K562 (cell line): ENCODE measurements around the gene SSU72. TPM values are rescaled to one million over a fixed set of nuclear protein-coding genes. Genes with fewer than 3 reads are reported as not detected.

Experiments
- ATAC-seq: fragments of 200-7000 bp; cut with Tn5 transposase; 3 replicates; pipeline ENCODE4 v1.9.1; 2020; ENCODE audit warnings: moderate library complexity
- BruUV-seq: library from RNA; stranded (reverse); fragments of 400-500 nt; replicated peaks from 2 replicates; lab custom pipeline; 2021; lab: Mats Ljungman, UMichigan
- CTCF ChIA-PET: fragments of 300-600 bp; formaldehyde crosslinking; extraction: SDS; loops from one replicate; lab custom pipeline; 2021; ENCODE audit warnings: low intra/inter-chr PET ratio; lab: Yijun Ruan, JAX
- POLR2A ChIA-PET: fragments of 300-600, 350-650 bp; sonication (Branson Sonifier 250); formaldehyde crosslinking; extraction: SDS; loops from one replicate; lab custom pipeline; 2021; ENCODE audit warnings: antibody characterized with exemption, inconsistent platforms; lab: Yijun Ruan, JAX
- DNase-seq, 4 experiments: peaks; one replicate each; pipeline versions ENCODE4 v3.0.0 to v3.0.0-alpha.2; 2011 to 2018; ENCODE audit warnings: low spot score in 3 of 4, mixed read lengths in 3 of 4; ENCODE audit errors: extremely low read depth in 1 of 4
- FAIRE-seq: peaks from 2 replicates; lab custom pipeline; 2011; peaks lifted over from hg19 to GRCh38; lab: Jason Lieb, UNC
- H2AFZ ChIP-seq: 2 replicates; pipeline ENCODE4 v1.6.0; 2011; ENCODE audit warnings: low read depth, low read length, control low read depth, inconsistent platforms
- H3K27ac ChIP-seq: fragments of 200-600 bp; 3 replicates; pipeline ENCODE4 v1.8.0; 2011; ENCODE audit warnings: low read depth, mild to moderate bottlenecking, control low read depth, inconsistent platforms, low read length, moderate library complexity, mixed read lengths; ENCODE audit errors: extremely low read depth
- H3K27me3 ChIP-seq, 2 experiments: fragments of 300-600 bp in 1 of 2; 2 replicates in 1 of 2; 3 replicates in 1 of 2; pipeline versions ENCODE4 v1.6.0 to v1.8.0; 2011; ENCODE audit warnings: inconsistent platforms in 2 of 2, low read length in 2 of 2, mild to moderate bottlenecking in 1 of 2, mixed read lengths in 1 of 2, moderate library complexity in 1 of 2; ENCODE audit not compliant: control insufficient read depth in 2 of 2, insufficient read depth in 2 of 2
- H3K36me3 ChIP-seq: fragments of 300-600 bp; 3 replicates; pipeline ENCODE4 v1.8.0; 2011; ENCODE audit warnings: mild to moderate bottlenecking, low read length, inconsistent platforms; ENCODE audit not compliant: control insufficient read depth, insufficient read depth
- H3K4me1 ChIP-seq, 2 experiments: fragments of 200-600 bp in 1 of 2; replicated peaks in 1 of 2; 2 replicates in 1 of 2; 3 replicates in 1 of 2; pipeline versions ENCODE4 v1.5.1 to v1.8.0; 2011; ENCODE audit warnings: inconsistent platforms in 2 of 2, low read length in 2 of 2, mild to moderate bottlenecking in 1 of 2, mixed read lengths in 1 of 2, moderate library complexity in 1 of 2; ENCODE audit not compliant: control insufficient read depth in 2 of 2, insufficient read depth in 2 of 2
- H3K4me2 ChIP-seq: 2 replicates; pipeline ENCODE4 v1.6.1; 2011; ENCODE audit warnings: low read length, control low read depth, inconsistent platforms, mixed read lengths; ENCODE audit not compliant: insufficient read depth
- H3K4me3 ChIP-seq: fragments of 200-600 bp; sonication (generic), shearing (Covaris generic); 2 replicates; pipeline ENCODE4 v1.5.1; 2016; ENCODE audit warnings: control low read depth, inconsistent platforms
- H3K79me2 ChIP-seq: fragments of 200-600 bp; 3 replicates; pipeline ENCODE4 v1.8.0; 2011; ENCODE audit warnings: low read length, inconsistent platforms; ENCODE audit not compliant: control insufficient read depth, insufficient read depth
- H3K9ac ChIP-seq, 2 experiments: 2 replicates each; pipeline versions ENCODE4 v1.6.0 to v1.6.1; 2011; ENCODE audit warnings: low read depth in 2 of 2, low read length in 2 of 2, control low read depth in 1 of 2, inconsistent platforms in 1 of 2, mild to moderate bottlenecking in 1 of 2, mixed read lengths in 1 of 2; ENCODE audit not compliant: insufficient read depth in 1 of 2
- H3K9me1 ChIP-seq: one replicate; pipeline ENCODE4 v1.6.0; 2011; ENCODE audit warnings: inconsistent platforms, mild to moderate bottlenecking, low read length, moderate library complexity; ENCODE audit not compliant: control insufficient read depth, insufficient read depth
- H3K9me3 ChIP-seq: replicated peaks from 2 replicates; pipeline ENCODE4 v1.5.1; 2011; ENCODE audit warnings: low read depth, low read length, inconsistent platforms; ENCODE audit not compliant: control insufficient read depth, insufficient read depth
- H4K20me1 ChIP-seq: replicated peaks from 2 replicates; pipeline ENCODE4 v1.6.1; 2011; ENCODE audit warnings: low read length, inconsistent platforms, mixed read lengths; ENCODE audit not compliant: control insufficient read depth, insufficient read depth
- CCNT2 ChIP-seq: IDR thresholded peaks from 2 replicates; pipeline ENCODE4 v1.6.1; 2011; ENCODE audit warnings: borderline replicate concordance, low read depth, mild to moderate bottlenecking, moderate library complexity, mixed read lengths, low read length; ENCODE audit not compliant: insufficient read length; ENCODE audit errors: extremely low read depth
- FIP1L1 ChIP-seq: fragments of 200-400 bp; formaldehyde crosslinking; IDR thresholded peaks from 2 replicates; pipeline ENCODE4 v1.6.1; 2018; ENCODE audit warnings: mild to moderate bottlenecking, low read depth, low read length; ENCODE audit not compliant: poor library complexity, severe bottlenecking
- KLF16 ChIP-seq: IDR thresholded peaks from 2 replicates; pipeline ENCODE4 v1.6.1; 2016; ENCODE audit warnings: antibody characterized with exemption
- PHF8 ChIP-seq: fragments of 200-600 bp; sonication (generic); IDR thresholded peaks from 2 replicates; pipeline ENCODE4 v1.6.1; 2012; ENCODE audit warnings: mixed run types, mild to moderate bottlenecking, inconsistent platforms, low read length, moderate library complexity, borderline replicate concordance
- POLR2G ChIP-seq: fragments of 200-400 bp; formaldehyde crosslinking; IDR thresholded peaks from 2 replicates; pipeline ENCODE4 v1.6.1; 2017; ENCODE audit warnings: low read depth, mild to moderate bottlenecking, antibody characterized with exemption, low read length, moderate library complexity
- RBM22 ChIP-seq: fragments of 200-400 bp; formaldehyde crosslinking; IDR thresholded peaks from 2 replicates; pipeline ENCODE4 v1.6.1; 2018; ENCODE audit warnings: low read length, low read depth; ENCODE audit not compliant: poor library complexity, severe bottlenecking
- ZBTB33 ChIP-seq: sonication (generic); formaldehyde crosslinking; IDR thresholded peaks from 2 replicates; pipeline ENCODE4 v1.8.1; 2023; ENCODE audit warnings: mild to moderate bottlenecking, missing genetic modification reagents
- ZNF57 ChIP-seq: fragments of 450-650 bp; formaldehyde crosslinking; IDR thresholded peaks from 2 replicates; pipeline ENCODE4 v1.4.0; 2020; ENCODE audit warnings: mild to moderate bottlenecking, moderate library complexity
- WGBS: fragments of 100-300 bp; shearing (Covaris generic); methylation state at CpG from one replicate; pipeline ENCODE4 v1.1.6; 2016; ENCODE audit warnings: low coverage, mixed read lengths; ENCODE audit not compliant: insufficient coverage; ENCODE audit errors: missing lambda C conversion rate; 5-methylcytosine and 5-hydroxymethylcytosine counted together
- in situ Hi-C: fragments of 300-500 bp; cut with MboI; formaldehyde crosslinking; loops from 4 replicates; pipeline ENCODE4 v1.15.0; 2018; ENCODE audit warnings: inconsistent platforms, mixed read lengths
- intact Hi-C: fragments of 100-400 bp; cut with micrococcal nuclease; formaldehyde crosslinking; loops from 2 replicates; pipeline ENCODE4 v1.14.2; 2022
- polyA plus RNA-seq, 8 experiments: library from polyadenylated mRNA; depleted of rRNA in 4 of 8; stranded (reverse) in 5 of 8; unstranded in 3 of 8; fragments of >200 nt; fragmentation: Nextera tagmentation in 2 of 8; fragmentation: Illumina TruSeq in 1 of 8; extraction: Ambion mirVana in 2 of 8; extraction: Trizol in 1 of 8; gene quantifications; 2 replicates each; pipeline versions ENCODE4 v1.2.1 to v1.2.3, GENCODE V29; 2011 to 2014; ENCODE audit warnings: inconsistent platforms in 1 of 8, missing spikeins in 1 of 8
- total RNA-seq, 7 experiments: library from RNA; depleted of rRNA in 6 of 7; stranded (reverse); fragments of >200 nt in 6 of 7; fragmentation: Illumina TruSeq in 2 of 7; extraction: Trizol in 2 of 7; gene quantifications; 2 replicates each; pipeline versions ENCODE4 v1.2.1 to v1.2.3, GENCODE V29; 2011 to 2021; ENCODE audit warnings: low replicate concordance in 1 of 7

Gene SSU72
- total and polyA plus RNA-seq, 9 of the 15 experiments (the other 6 are each of a cell fraction or from before 2014, with no cell fraction given): 70.8 to 201 (median 94.6) TPM

- no peaks in the 10 kb centered on the region for H3K9me1 ChIP-seq
- no peak for DNase-seq
- H3K36me3 ChIP-seq: peaks cover 65% of the 10 kb centered on the region
- intact Hi-C loops (no loop called here), in situ Hi-C loops (no loop called here)
- TF ChIP-seq FIP1L1 (peak; percentile 49), KLF16 (no peak), POLR2G (peak; percentile 70), CCNT2 (peak; percentile 9), PHF8 (no peak), RBM22 (peak; percentile 17), ZNF57 (CRISPR knock-in tag) (no peak), ZBTB33 (CRISPR knock-in tag) (peak; percentile 68; the same call in 1 of the 2 replicates)
- no peak overlapping the region for H3K4me3 ChIP-seq
- H3K4me1 ChIP-seq: peaks cover 0 to 45% of the 10 kb centered on the region in 2 experiments; a peak in 2 of 5 replicates
- H3K9ac ChIP-seq: no peak overlapping the region
- no peaks in the 10 kb centered on the region; the same call in 1 of the 2 replicates for H3K9me3 ChIP-seq
- no peaks in the 10 kb centered on the region for H3K27me3 ChIP-seq
- 95% methylated on average over 47 of the region's 53 CpGs for WGBS
- FAIRE-seq: no peak
- no peak for ATAC-seq
- no peaks in the 10 kb centered on the region for H4K20me1 ChIP-seq
- no peaks in the 10 kb centered on the region for H3K79me2 ChIP-seq
- no peak overlapping the region for H2AFZ ChIP-seq
- POLR2A ChIA-PET: no interaction called here
- CTCF ChIA-PET: no interaction called here
- H3K27ac ChIP-seq: no peak overlapping the region
- no TSS peak for BruUV-seq
- H3K4me2 ChIP-seq: no peak overlapping the region
These were observed 33.6 kb downstream of the SSU72 start for GRCh38 chr1:1540818-1541628.
